Fibroblast of lung (primary cell): ENCODE data around the gene EEF1AKMT3. TPM values are rescaled to one million over a fixed set of nuclear protein-coding genes. Genes with fewer than 3 reads are reported as not detected.
A peak's percentile ranks its signal among the peaks of the same experiment; 100 is the strongest.

ENCODE experiments used
- DNase-seq, 2 donors: peaks; one replicate each; pipeline versions ENCODE4 v3.0.0 to v3.0.0-alpha.2; 2010; ENCODE audit warnings: low read depth in 2 of 2
- H2AFZ ChIP-seq: 2 replicates; pipeline ENCODE4 v1.5.1; 2012; ENCODE audit warnings: low read length, control low read depth, inconsistent platforms
- H3K27ac ChIP-seq: 2 replicates; pipeline ENCODE4 v1.5.1; 2011; ENCODE audit warnings: low read length, control low read depth; ENCODE audit not compliant: insufficient read depth
- H3K27me3 ChIP-seq: 2 replicates; pipeline ENCODE4 v1.5.1; 2011; ENCODE audit warnings: mild to moderate bottlenecking, low read length; ENCODE audit not compliant: control insufficient read depth, insufficient read depth
- H3K36me3 ChIP-seq: 2 replicates; pipeline ENCODE4 v1.5.1; 2011; ENCODE audit warnings: low read length; ENCODE audit not compliant: control insufficient read depth, insufficient read depth
- H3K4me1 ChIP-seq: 2 replicates; pipeline ENCODE4 v1.5.1; 2011; ENCODE audit warnings: low read length; ENCODE audit not compliant: control insufficient read depth, insufficient read depth; ENCODE audit errors: extremely low read depth
- H3K4me2 ChIP-seq: 2 replicates; pipeline ENCODE4 v1.5.1; 2011; ENCODE audit warnings: low read length, control low read depth; ENCODE audit not compliant: insufficient read depth; ENCODE audit errors: extremely low read depth
- H3K4me3 ChIP-seq, 4 experiments: fragments of 200-600 bp in 1 of 4; sonication (generic) in 1 of 4; replicated peaks in 1 of 4; 2 replicates each; pipeline ENCODE4 v1.5.1; 2011 to 2016; ENCODE audit warnings: low read length in 4 of 4, low read depth in 3 of 4, mild to moderate bottlenecking in 3 of 4, control low read depth in 2 of 4, inconsistent platforms in 1 of 4, mixed read lengths in 1 of 4; ENCODE audit not compliant: insufficient read depth in 1 of 4; ENCODE audit errors: control extremely low read depth in 1 of 4
- H3K79me2 ChIP-seq: 2 replicates; pipeline ENCODE4 v1.5.1; 2012; ENCODE audit warnings: mild to moderate bottlenecking, low read length, inconsistent platforms; ENCODE audit not compliant: control insufficient read depth, insufficient read depth
- H3K9ac ChIP-seq: 2 replicates; pipeline ENCODE4 v1.5.1; 2011; ENCODE audit warnings: mild to moderate bottlenecking, low read length, control low read depth; ENCODE audit not compliant: insufficient read depth
- H3K9me3 ChIP-seq: 2 replicates; pipeline ENCODE4 v1.5.1; 2012; ENCODE audit warnings: low read depth, low read length; ENCODE audit not compliant: control insufficient read depth, insufficient read depth
- H4K20me1 ChIP-seq: 2 replicates; pipeline ENCODE4 v1.5.1; 2011; ENCODE audit warnings: low read length; ENCODE audit not compliant: control insufficient read depth, insufficient read depth; ENCODE audit errors: extremely low read depth
- EZH2 ChIP-seq: IDR thresholded peaks from 2 replicates; pipeline ENCODE4 v1.5.1; 2012; ENCODE audit warnings: low read length, control low read depth, mild to moderate bottlenecking; ENCODE audit errors: missing control alignments
- polyA plus RNA-seq, 2 donors: library from polyadenylated mRNA; depleted of rRNA in 1 of 2; stranded (reverse) in 1 of 2; unstranded in 1 of 2; fragments of >200 nt; gene quantifications; 2 replicates each; pipeline ENCODE4 v1.2.1, GENCODE V29; 2011 to 2012; ENCODE audit warnings: missing spikeins in 1 of 2
- total RNA-seq: library from RNA; depleted of rRNA; stranded (reverse); fragments of >200 nt; gene quantifications from 2 replicates; pipeline ENCODE4 v1.2.1, GENCODE V29; 2014
- TF ChIP-seq, protein P1 (sequence below), 2 donors: IDR thresholded peaks in 1 of 2; conservative IDR thresholded peaks in 1 of 2; 1 replicate in 1 of 2; 2 replicates in 1 of 2; pipeline ENCODE4 v1.5.1; 2011 to 2012; ENCODE audit warnings: low read length in 2 of 2, control low read depth in 1 of 2, inconsistent platforms in 1 of 2, low read depth in 1 of 2, mild to moderate bottlenecking in 1 of 2

The EEF1AKMT3 gene
- total and polyA plus RNA-seq, 2 donors (not counting 1 experiment from before 2014, with no cell fraction given), result 8.9 to 11.9 TPM

DNA sequence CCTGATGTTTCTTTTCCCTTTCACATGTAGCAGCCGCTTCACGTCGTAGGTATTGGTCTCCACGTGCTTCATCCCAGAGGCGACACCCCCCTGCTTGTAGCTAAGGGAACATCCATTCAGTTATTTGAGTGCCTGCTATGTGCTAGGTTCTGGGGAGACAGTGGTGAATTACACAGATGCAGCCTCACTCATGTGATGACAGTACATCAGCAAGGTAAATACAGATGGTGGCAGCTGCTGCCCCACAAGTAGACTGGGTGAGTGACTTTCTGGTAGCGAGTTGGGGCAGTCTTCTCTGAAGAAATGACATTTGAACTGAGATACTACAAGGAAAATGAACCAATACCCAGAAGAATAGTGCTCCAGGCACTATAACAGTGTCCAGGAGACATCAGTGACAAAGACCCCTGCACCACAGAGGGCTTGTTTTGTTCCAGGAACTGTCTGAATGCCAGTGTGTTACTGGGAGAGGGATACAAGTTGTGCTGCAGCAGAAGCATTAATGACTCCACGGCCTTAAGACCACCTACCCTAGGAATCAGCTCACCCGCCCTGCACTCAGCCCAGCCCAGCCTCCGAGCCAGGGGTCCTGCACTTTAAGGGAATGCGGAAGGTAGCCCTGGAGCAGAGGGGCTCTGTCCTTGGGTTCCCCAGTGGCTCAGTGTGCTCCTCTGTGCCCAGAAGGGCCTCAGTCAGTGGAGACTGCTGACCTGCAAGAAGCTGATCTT is 38.8 kb downstream of the EEF1AKMT3 start:
- Histone ChIP-seq H4K20me1 (no peaks in the 10 kb centered on the region), H3K36me3 (peaks cover 10% of the 10 kb centered on the region), H3K9ac (no peak overlapping the region), H3K27me3 (no peaks in the 10 kb centered on the region), H3K79me2 (no peaks in the 10 kb centered on the region), H3K9me3 (no peaks in the 10 kb centered on the region), H3K4me1 (no peaks in the 10 kb centered on the region), H3K4me3 (no peak overlapping the region), H3K4me2 (no peak overlapping the region), H2AFZ (no peak overlapping the region), H3K27ac (no peak overlapping the region)
- TF ChIP-seq, protein P1, sequence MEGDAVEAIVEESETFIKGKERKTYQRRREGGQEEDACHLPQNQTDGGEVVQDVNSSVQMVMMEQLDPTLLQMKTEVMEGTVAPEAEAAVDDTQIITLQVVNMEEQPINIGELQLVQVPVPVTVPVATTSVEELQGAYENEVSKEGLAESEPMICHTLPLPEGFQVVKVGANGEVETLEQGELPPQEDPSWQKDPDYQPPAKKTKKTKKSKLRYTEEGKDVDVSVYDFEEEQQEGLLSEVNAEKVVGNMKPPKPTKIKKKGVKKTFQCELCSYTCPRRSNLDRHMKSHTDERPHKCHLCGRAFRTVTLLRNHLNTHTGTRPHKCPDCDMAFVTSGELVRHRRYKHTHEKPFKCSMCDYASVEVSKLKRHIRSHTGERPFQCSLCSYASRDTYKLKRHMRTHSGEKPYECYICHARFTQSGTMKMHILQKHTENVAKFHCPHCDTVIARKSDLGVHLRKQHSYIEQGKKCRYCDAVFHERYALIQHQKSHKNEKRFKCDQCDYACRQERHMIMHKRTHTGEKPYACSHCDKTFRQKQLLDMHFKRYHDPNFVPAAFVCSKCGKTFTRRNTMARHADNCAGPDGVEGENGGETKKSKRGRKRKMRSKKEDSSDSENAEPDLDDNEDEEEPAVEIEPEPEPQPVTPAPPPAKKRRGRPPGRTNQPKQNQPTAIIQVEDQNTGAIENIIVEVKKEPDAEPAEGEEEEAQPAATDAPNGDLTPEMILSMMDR (conservative IDR thresholded peaks at IDR 0.05 in 1 of 2, IDR thresholded peaks at IDR 0.05 in 1 of 2; ENCODE audit: low read depth in 1 of 2, low read length in 2 of 2), result no peak
- no peak for TF ChIP-seq EZH2
- DNase-seq, result no peak

DNA sequence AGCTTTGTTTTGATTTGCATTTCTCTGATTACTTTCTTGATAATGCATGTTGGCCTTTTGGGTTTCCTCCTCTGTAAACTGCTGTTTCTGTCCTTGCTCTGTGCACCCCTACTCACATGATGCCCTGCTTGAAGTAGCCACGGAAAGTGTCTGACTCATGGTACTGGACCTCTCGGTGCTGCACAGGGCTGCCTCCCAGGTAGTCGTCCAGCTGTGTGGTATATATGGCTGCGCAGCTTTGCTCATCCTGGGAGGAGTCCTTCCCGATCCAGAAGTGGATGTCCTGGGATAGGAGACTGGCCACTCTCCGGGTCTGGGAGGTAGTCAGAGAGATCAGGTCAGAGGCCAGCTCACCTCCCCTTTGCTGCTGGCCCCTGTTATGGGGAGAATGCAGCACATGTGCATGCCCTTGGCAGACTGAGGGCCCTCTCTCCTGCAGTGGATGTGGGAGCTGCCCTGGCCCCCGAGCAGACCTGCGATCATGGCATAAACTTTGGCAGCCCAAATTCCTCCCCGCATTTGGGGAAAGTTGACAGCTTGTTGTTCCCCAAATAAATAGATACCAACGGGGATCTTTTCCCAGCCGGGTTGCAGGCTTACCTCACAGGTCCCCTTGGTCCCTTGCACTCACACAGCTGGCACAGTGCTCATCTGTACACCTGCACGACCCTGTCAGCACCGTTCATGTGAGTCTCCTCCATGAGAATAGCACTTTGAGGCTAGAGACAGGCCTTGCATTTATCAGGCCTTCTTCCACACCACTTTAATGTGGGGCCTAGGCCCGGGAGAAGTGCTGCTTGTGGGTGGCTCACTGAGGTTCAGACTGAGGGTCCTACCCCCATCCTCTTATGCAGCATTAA is 40.9 kb downstream of the EEF1AKMT3 start:
- Histone ChIP-seq H3K27me3 (no peaks in the 10 kb centered on the region), H3K27ac (no peak overlapping the region), H4K20me1 (no peaks in the 10 kb centered on the region), H3K4me3 (no peak overlapping the region), H3K36me3 (peaks cover 4% of the 10 kb centered on the region), H3K4me2 (no peak overlapping the region), H3K79me2 (no peaks in the 10 kb centered on the region), H3K9me3 (no peaks in the 10 kb centered on the region), H3K4me1 (peaks cover 5% of the 10 kb centered on the region), H3K9ac (no peak overlapping the region), H2AFZ (no peak overlapping the region)
- TF ChIP-seq, protein P1 (conservative IDR thresholded peaks at IDR 0.05 in 1 of 2, IDR thresholded peaks at IDR 0.05 in 1 of 2; ENCODE audit: low read depth in 1 of 2, low read length in 2 of 2), result no peak
- no peak for TF ChIP-seq EZH2
- peak in 1 of 2 donors; percentile 43 for DNase-seq

DNA sequence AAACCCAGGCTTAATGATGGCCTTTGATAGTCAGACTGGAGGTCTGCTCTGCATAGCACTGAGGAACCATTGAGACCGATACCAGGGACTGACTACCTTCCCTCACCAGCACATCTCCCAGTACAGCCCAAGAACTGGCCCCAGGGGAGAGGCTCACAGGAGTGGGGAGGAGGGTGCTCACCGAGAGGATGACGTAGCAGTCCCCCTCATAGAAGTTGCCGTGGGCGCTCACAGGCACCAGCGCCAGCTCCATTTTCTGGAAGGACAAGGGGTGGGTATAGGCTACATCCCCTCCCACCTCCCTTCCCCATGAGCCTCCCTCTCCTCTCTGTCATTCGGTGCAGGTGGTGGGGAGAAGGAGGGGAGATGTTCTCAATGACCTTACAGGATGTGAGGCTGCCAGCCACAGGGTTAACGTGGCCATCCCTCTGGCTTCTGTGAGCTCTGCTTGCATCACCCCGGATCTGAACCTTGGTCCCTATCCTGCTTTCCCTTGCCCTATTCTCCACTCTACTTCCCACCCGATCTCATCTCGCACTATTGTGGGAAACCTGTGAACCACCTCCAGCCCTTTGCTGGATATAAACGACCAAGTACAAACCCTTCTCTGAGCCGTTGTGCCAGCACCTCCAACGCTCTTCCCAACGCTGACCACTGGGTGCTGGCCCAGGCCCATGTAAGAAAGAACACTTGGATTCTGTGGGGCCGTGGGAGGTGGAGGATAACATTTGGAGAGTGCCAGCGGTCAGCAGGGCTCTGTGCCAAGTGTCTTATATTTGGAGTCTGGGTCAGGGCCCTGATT is 41.8 kb downstream of the EEF1AKMT3 start:
- H3K4me3 ChIP-seq, result no peak overlapping the region
- H3K36me3 ChIP-seq, result peaks cover 9% of the 10 kb centered on the region
- H3K4me2 ChIP-seq, result no peak overlapping the region

More for the DNA sequence above, 41.8 kb downstream of the EEF1AKMT3 start:
- TF ChIP-seq, protein P1 (conservative IDR thresholded peaks at IDR 0.05 in 1 of 2, IDR thresholded peaks at IDR 0.05 in 1 of 2; ENCODE audit: low read depth in 1 of 2, low read length in 2 of 2), result peak; percentile 24 to 27
- TF ChIP-seq EZH2, result no peak
- Histone ChIP-seq H3K4me1 (peaks cover 8% of the 10 kb centered on the region), H3K9me3 (no peaks in the 10 kb centered on the region), H3K27ac (no peak overlapping the region), H3K9ac (no peak overlapping the region), H4K20me1 (no peaks in the 10 kb centered on the region), H2AFZ (no peak overlapping the region), H3K79me2 (no peaks in the 10 kb centered on the region), H3K27me3 (no peaks in the 10 kb centered on the region)
- DNase-seq, result peak; percentile 60 to 77
